Aorta (tissue), 5 donors: ENCODE data around the gene LRRIQ4. TPM values are rescaled to one million over a fixed set of nuclear protein-coding genes. Genes with fewer than 3 reads are reported as not detected.

Experiments used
- ATAC-seq: fragments of 200-7000 bp; cut with Tn5 transposase; one replicate; pipeline ENCODE4 v1.9.1; 2022; ENCODE audit warnings: moderate library complexity; ENCODE audit not compliant: low FRiP score
- DNase-seq, 2 donors: peaks; one replicate each; pipeline ENCODE4 v3.0.0-alpha.2; 2020
- H3K27ac ChIP-seq, 2 donors: one replicate each; pipeline ENCODE4 v1.5.1; 2013; ENCODE audit warnings: low read length in 2 of 2, mild to moderate bottlenecking in 2 of 2, moderate library complexity in 2 of 2, control low read depth in 1 of 2, inconsistent platforms in 1 of 2, low read depth in 1 of 2
- H3K27me3 ChIP-seq, 2 donors: one replicate each; pipeline ENCODE4 v1.6.1; 2013; ENCODE audit warnings: control low read depth in 1 of 2, low read length in 1 of 2, mild to moderate bottlenecking in 1 of 2, moderate library complexity in 1 of 2; ENCODE audit not compliant: insufficient read depth in 2 of 2, control insufficient read depth in 1 of 2
- H3K36me3 ChIP-seq, 2 donors: one replicate each; pipeline ENCODE4 v1.6.1; 2013; ENCODE audit warnings: control low read depth in 1 of 2, low read length in 1 of 2, mild to moderate bottlenecking in 1 of 2; ENCODE audit not compliant: insufficient read depth in 2 of 2, control insufficient read depth in 1 of 2
- H3K4me1 ChIP-seq, 2 donors: one replicate each; pipeline ENCODE4 v1.6.1; 2013; ENCODE audit warnings: low read length in 2 of 2, control low read depth in 1 of 2, mild to moderate bottlenecking in 1 of 2, moderate library complexity in 1 of 2; ENCODE audit not compliant: insufficient read depth in 2 of 2, control insufficient read depth in 1 of 2
- H3K4me3 ChIP-seq, 2 donors: one replicate each; pipeline ENCODE4 v1.5.1; 2013; ENCODE audit warnings: low read length in 2 of 2, control low read depth in 1 of 2, mild to moderate bottlenecking in 1 of 2
- H3K9me3 ChIP-seq: one replicate; pipeline ENCODE4 v1.6.1; 2013; ENCODE audit warnings: mild to moderate bottlenecking, low read length; ENCODE audit not compliant: control insufficient read depth
- WGBS, 2 donors: extraction: QIAGEN DNeasy Blood & Tissue Kit; methylation state at CpG; one replicate each; pipeline ENCODE4 v1.1.7; 2013; 5-methylcytosine and 5-hydroxymethylcytosine counted together
- intact Hi-C, 2 donors: fragments of 100-400 bp; cut with DNase I; formaldehyde crosslinking; loops; one replicate each; pipeline versions ENCODE4 v1.14.2 to v1.15.0; 2022
- polyA plus RNA-seq, 2 donors: library from polyadenylated mRNA; stranded (reverse); fragments of 200-250 nt; gene quantifications; one replicate each; pipeline ENCODE4 v1.2.3, GENCODE V29; 2013
- total RNA-seq, 2 donors: library from RNA; stranded (reverse); fragmentation: NEBNext Ultra II Directional; extraction: Animal tissue kit (Norgen Biotek cat#: 25700); gene quantifications; one replicate each; pipeline ENCODE4 v1.2.1, GENCODE V29; 2021
- donor health status: healthy with polysubstance abuse.
- donor health status: Bipolar disorder and iron deficiency.
- donor health status: DM: no; HTN: no; CAD: no.
- donor health status: DM: no; HTN: no; CAD: no.
- donor health status: DM: yes; HTN: yes; CAD: no.

The LRRIQ4 gene
- total and polyA plus RNA-seq, 4 donors: not detected

GRCh38 chr3:169861871-169862270, 49.2 kb downstream of the LRRIQ4 start:
- intact Hi-C loops: loop anchor here (5.0 to 10.0 kb wide), 2 partner anchors 103 to 105 kb away; partner anchors contain the start of gene SEC62 (in 2 of the 2)
- no peak for DNase-seq
- no peak overlapping the region for H3K27ac ChIP-seq
- no peaks in the 10 kb centered on the region for H3K9me3 ChIP-seq
- peaks cover 0 to 2% of the 10 kb centered on the region in 2 donors for H3K27me3 ChIP-seq
- ATAC-seq: no peak
- WGBS, 2 donors: 89 to 91% methylated on average over 5 of the region's 5 CpGs
- H3K4me1 ChIP-seq: no peaks in the 10 kb centered on the region
- no peak overlapping the region for H3K4me3 ChIP-seq
- no peaks in the 10 kb centered on the region for H3K36me3 ChIP-seq

- 1% methylated on average over 6 of the region's 6 CpGs for WGBS, 2 donors
- Histone ChIP-seq H3K4me1 (no peaks in the 10 kb centered on the region), H3K27me3 (no peaks in the 10 kb centered on the region), H3K36me3 (no peaks in the 10 kb centered on the region), H3K27ac (no peak overlapping the region), H3K9me3 (no peaks in the 10 kb centered on the region), H3K4me3 (no peak overlapping the region)
- DNase-seq (peak in 1 of 2 donors; percentile 57), ATAC-seq (peak; percentile 89)
- intact Hi-C loops: loop anchor here (5.0 to 10.0 kb wide), 2 partner anchors 101 to 104 kb away; partner anchors contain the start of gene SEC62 (in 2 of the 2)
Observed at GRCh38 chr3:169863458-169863899, 50.8 kb downstream of the LRRIQ4 start.

DNA sequence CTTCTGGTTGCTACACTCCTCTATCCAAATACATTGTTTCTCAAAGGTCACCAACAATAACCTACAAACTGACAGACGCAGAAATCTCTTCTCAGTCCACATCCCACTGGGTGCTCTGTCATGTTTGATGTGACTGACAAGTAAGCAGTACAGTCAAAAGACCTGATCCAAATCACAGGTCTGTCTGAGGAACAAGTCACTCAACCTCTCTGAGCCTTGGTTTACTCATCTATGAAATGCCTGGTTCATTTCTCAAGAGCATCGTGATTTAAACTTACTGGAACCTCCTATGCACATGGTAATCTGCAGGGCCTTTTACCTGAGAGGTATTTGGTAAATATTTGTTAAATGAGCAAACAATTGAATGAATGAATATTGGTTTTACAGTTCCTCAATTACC, 51.6 kb downstream of the LRRIQ4 start:
- Histone ChIP-seq H3K27ac (no peak overlapping the region), H3K4me3 (no peak overlapping the region), H3K36me3 (no peaks in the 10 kb centered on the region), H3K27me3 (no peaks in the 10 kb centered on the region), H3K4me1 (no peaks in the 10 kb centered on the region), H3K9me3 (no peaks in the 10 kb centered on the region)
- 84 to 88% methylated on average over 2 of the region's 2 CpGs for WGBS, 2 donors
- intact Hi-C loops: loop anchor here (5.0 to 10.0 kb wide), 2 partner anchors 101 to 103 kb away; partner anchors contain the start of gene SEC62 (in 2 of the 2)
- ATAC-seq: no peak
- no peak for DNase-seq

GRCh38 chr3:169865176-169865767, 52.6 kb downstream of the LRRIQ4 start:
- Histone ChIP-seq H3K4me3 (no peak overlapping the region), H3K27me3 (no peaks in the 10 kb centered on the region), H3K4me1 (no peaks in the 10 kb centered on the region), H3K36me3 (no peaks in the 10 kb centered on the region), H3K27ac (no peak overlapping the region), H3K9me3 (no peaks in the 10 kb centered on the region)
- DNase-seq: no peak
- WGBS, 2 donors: 78 to 81% methylated on average over 12 of the region's 12 CpGs
- intact Hi-C loops: loop anchor here in 1 of 2 donors (10.0 kb wide), 1 partner anchor 100 kb away; the partner anchor contains the start of gene SEC62
- ATAC-seq: no peak

GRCh38 chr3:169867584-169868210, 55.0 kb downstream of the LRRIQ4 start:
- DNase-seq (no peak), ATAC-seq (no peak)
- no peaks in the 10 kb centered on the region for H3K36me3 ChIP-seq
- H3K27me3 ChIP-seq: no peaks in the 10 kb centered on the region
- WGBS, 2 donors: 90 to 95% methylated on average over 3 of the region's 3 CpGs
- H3K4me3 ChIP-seq: no peak overlapping the region
- intact Hi-C loops: loop anchor here in 1 of 2 donors (10.0 kb wide), 1 partner anchor 97 kb away; the partner anchor contains the start of gene SEC62
- H3K4me1 ChIP-seq: no peaks in the 10 kb centered on the region
- H3K27ac ChIP-seq: no peak overlapping the region
- no peaks in the 10 kb centered on the region for H3K9me3 ChIP-seq

DNA sequence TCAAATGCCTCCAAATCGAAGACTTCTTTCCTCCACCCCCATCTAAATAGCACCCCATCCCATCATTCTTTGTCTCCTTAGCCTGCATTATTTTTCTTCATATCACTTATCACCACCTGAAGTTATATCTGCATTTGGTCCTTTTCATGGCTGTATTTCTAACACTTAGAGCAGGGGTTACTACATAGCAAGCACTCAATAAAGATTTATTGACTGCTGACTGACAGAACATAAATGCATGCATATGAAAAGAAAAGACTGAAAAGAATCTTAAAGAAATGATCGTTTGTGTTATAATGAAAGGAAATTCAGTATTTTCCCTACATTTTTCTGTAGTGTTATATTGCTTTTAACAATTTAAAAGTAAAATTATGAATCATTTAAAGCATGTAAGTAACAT, 55.7 kb downstream of the LRRIQ4 start:
- intact Hi-C loops: loop anchor here in 1 of 2 donors (10.0 kb wide), 1 partner anchor 96 kb away; the partner anchor contains the start of gene SEC62
- Histone ChIP-seq H3K9me3 (no peaks in the 10 kb centered on the region), H3K27me3 (no peaks in the 10 kb centered on the region), H3K36me3 (no peaks in the 10 kb centered on the region), H3K4me3 (no peak overlapping the region), H3K27ac (no peak overlapping the region), H3K4me1 (no peaks in the 10 kb centered on the region)
- 81 to 88% methylated on average over 2 of the region's 2 CpGs for WGBS, 2 donors
- DNase-seq (no peak), ATAC-seq (no peak)

DNA sequence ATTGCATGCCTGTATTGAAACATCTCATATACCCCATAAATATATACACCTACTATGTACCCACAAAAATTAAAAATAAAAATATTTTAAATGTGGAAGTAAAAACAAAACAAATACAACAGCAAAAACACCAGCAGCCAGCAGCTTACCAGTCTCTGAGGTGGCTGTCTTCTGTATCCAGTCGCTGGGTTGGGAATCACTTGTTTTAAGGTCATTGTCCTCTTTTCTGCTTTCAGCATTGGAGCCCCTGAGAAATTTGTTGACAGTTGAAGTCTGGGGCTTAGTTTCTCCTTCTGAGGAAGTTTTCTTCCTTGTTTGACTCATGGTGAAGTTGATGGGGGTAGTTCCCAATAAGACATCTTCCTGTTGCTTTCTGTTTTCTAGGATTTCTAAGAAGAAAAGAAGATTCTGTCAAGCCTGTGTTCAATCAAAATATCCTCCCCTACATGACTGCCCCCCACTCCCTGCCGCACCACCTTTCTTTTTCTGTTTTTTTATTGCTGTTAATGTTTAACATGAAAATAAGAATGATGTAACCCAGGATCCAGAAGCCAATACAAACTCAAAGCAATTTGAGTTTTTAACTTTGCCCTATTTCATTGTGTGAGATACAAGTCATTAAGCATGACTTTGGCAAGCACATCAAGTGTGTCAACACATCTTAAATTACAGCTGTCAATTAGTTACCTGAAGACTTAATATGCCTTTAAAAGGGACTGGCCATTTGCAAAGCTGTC, 57.0 kb downstream of the LRRIQ4 start, which contains the start of gene LRRC31:
Gene LRRC31 (minus strand): TSS at position 452 of the 737 bp plus-strand sequence. CDS start 128 bp downstream, at position 324.
- Histone ChIP-seq H3K36me3 (no peaks in the 10 kb centered on the region), H3K27ac (no peak within 1 kb of the TSS), H3K9me3 (no peaks in the 10 kb centered on the region), H3K27me3 (no peaks in the 10 kb centered on the region), H3K4me3 (no peak within 1 kb of the TSS), H3K4me1 (no peaks in the 10 kb centered on the region)
- intact Hi-C loops: loop anchor here in 1 of 2 donors (10.0 kb wide), 1 partner anchor 95 kb away; the partner anchor contains the start of gene SEC62
- 46 to 55% methylated on average over 2 of the region's 2 CpGs for WGBS, 2 donors
- ATAC-seq (no peak), DNase-seq (no peak)

GRCh38 chr3:169871129-169871886, 58.6 kb downstream of the LRRIQ4 start:
- Histone ChIP-seq H3K4me1 (no peaks in the 10 kb centered on the region), H3K4me3 (no peak overlapping the region), H3K9me3 (no peaks in the 10 kb centered on the region), H3K27me3 (no peaks in the 10 kb centered on the region), H3K36me3 (no peaks in the 10 kb centered on the region), H3K27ac (no peak overlapping the region)
- intact Hi-C loops: no loop called here
- ATAC-seq (no peak), DNase-seq (no peak)
- WGBS, 2 donors: 82 to 95% methylated on average over 2 of the region's 2 CpGs
